WERI-Rb-1 (cell line): ENCODE results near the gene TAF11L13.
A peak's percentile ranks its signal among the peaks of the same experiment; 100 is the strongest.
"Not testable (repeated sequence)": the region's sequence is repeated elsewhere in the genome, so short reads cannot be mapped to it uniquely, and the experiment has no call there.

Source experiments
- DNase-seq: peaks from one replicate; pipeline ENCODE4 v3.0.0-alpha.2; 2020
- H3K27ac ChIP-seq: fragments of 250-450 bp; sonication (Bioruptor Pico); 2 replicates; pipeline ENCODE4 v1.5.1; 2020; ENCODE audit warnings: mild to moderate bottlenecking, moderate library complexity
- H3K27me3 ChIP-seq: fragments of 250-450 bp; sonication (Bioruptor Pico); 2 replicates; pipeline ENCODE4 v1.5.1; 2021; ENCODE audit warnings: mild to moderate bottlenecking, low read depth, moderate library complexity; ENCODE audit not compliant: insufficient read depth, severe bottlenecking
- H3K36me3 ChIP-seq: fragments of 250-450 bp; sonication (Bioruptor Pico); 2 replicates; pipeline ENCODE4 v1.5.1; 2020; ENCODE audit warnings: mild to moderate bottlenecking, moderate library complexity
- H3K4me3 ChIP-seq: 2 replicates; pipeline ENCODE4 v1.5.1; 2011; ENCODE audit warnings: low read depth, mild to moderate bottlenecking, control low read depth, low read length
- H3K9me3 ChIP-seq: fragments of 250-450 bp; sonication (Bioruptor Pico); 2 replicates; pipeline ENCODE4 v1.5.1; 2021; ENCODE audit warnings: mild to moderate bottlenecking, moderate library complexity; ENCODE audit not compliant: severe bottlenecking
- TF ChIP-seq, protein P1 (sequence below): IDR thresholded peaks from 2 replicates; pipeline ENCODE4 v1.5.1; 2011; ENCODE audit warnings: low read depth, mild to moderate bottlenecking, control low read depth, inconsistent platforms, low read length

The TAF11L13 gene

DNA sequence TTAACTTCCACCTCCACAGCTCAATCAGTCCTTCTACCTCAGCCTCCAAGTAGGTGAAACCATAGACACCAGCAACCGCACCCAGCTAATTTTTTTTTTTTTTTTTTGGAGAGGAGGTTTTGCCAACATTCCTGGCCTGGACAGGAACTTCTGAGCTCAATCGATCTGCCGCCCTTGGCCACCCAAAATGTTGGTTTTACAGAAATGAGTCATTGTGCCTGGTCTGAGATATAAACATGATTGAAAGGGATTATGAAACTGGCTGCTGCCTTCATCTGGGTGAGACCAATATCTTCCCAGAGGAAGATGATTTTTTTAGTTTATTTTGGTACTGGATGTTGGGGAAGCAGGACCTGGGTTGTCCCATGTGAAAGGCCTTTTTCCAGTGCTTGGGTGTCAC, 12.5 kb upstream of the TAF11L13 start:
- Histone ChIP-seq H3K4me3 (no peak overlapping the region), H3K27me3 (no peaks in the 10 kb centered on the region), H3K27ac (no peak overlapping the region), H3K36me3 (no peaks in the 10 kb centered on the region), H3K9me3 (no peaks in the 10 kb centered on the region)
- TF ChIP-seq, protein P1, sequence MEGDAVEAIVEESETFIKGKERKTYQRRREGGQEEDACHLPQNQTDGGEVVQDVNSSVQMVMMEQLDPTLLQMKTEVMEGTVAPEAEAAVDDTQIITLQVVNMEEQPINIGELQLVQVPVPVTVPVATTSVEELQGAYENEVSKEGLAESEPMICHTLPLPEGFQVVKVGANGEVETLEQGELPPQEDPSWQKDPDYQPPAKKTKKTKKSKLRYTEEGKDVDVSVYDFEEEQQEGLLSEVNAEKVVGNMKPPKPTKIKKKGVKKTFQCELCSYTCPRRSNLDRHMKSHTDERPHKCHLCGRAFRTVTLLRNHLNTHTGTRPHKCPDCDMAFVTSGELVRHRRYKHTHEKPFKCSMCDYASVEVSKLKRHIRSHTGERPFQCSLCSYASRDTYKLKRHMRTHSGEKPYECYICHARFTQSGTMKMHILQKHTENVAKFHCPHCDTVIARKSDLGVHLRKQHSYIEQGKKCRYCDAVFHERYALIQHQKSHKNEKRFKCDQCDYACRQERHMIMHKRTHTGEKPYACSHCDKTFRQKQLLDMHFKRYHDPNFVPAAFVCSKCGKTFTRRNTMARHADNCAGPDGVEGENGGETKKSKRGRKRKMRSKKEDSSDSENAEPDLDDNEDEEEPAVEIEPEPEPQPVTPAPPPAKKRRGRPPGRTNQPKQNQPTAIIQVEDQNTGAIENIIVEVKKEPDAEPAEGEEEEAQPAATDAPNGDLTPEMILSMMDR = no peak
- no peak for DNase-seq

DNA sequence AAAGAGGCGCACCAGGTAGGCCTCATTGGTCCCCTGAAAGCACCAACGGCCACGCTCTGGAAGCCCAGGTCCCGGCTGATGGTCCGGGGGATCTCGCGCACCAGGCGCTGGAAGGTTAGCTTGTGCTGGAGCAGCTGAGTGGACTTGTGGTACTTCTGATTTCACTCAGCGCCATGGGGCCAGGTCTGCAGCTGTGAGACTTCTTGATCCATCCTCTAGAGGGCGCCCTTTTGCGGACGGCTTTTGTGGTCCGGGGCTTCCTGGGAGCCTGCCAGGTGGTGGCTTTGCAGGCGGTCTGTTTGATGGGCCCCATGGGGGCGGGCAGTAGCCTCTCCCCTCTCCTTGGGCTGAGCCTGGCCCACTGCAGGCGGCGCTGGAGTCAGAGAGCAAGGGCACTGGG, 11.3 kb upstream of the TAF11L13 start:
- Histone ChIP-seq H3K27ac (no peak overlapping the region), H3K4me3 (no peak overlapping the region), H3K9me3 (no peaks in the 10 kb centered on the region), H3K36me3 (no peaks in the 10 kb centered on the region), H3K27me3 (no peaks in the 10 kb centered on the region)
- TF ChIP-seq, protein P1 = peak; percentile 59
- no peak for DNase-seq

DNA sequence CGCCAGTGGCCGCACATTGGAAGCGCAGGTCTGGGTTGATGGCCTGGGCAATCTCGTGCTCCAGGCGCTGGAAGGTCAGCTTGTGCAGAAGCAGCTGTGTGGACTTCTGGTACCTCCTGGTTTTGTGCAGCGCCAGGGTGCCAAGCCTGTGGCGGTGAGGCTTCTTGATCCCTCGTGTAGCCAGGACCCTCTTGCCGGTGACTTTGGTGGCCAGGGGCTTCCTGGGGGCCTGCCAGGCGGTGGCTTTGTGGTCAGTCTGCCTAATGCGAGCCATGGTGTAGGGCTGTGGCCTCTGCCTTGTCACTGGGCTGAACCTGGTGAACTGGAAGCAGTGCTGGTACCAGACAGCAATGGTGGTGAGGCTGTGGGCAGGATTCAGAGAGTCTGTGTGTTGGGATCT, 6.2 kb upstream of the TAF11L13 start:
- no peak overlapping the region for H3K4me3 ChIP-seq
- TF ChIP-seq, protein P1 = no peak
- no peak for DNase-seq

DNA sequence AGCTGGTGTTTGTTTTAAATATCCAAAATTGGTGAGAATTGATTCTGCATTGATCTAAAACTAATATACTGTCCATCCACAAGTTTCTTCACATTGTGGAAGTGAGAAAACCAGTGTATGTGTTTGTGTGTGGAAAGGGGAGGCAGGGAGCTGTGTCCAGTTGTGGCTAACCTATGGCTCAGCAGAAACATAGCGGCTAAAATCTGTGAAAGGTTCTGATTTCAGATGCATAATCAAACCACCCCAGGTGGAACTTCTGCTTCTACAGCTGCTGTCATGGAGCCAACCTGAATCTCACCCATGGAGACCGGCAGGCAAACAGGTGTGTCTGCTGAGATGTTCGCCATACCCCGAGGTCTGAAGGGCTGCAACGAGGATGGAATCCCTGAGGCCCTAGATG, 2.3 kb downstream of the TAF11L13 start, which contains the start of gene TAF11L14:
Gene TAF11L14, plus strand, starts transcription at position 301 of the 400 bp plus-strand sequence.
- no peak within 1 kb of the TSS for H3K27ac ChIP-seq
- no peaks in the 10 kb centered on the region for H3K9me3 ChIP-seq
- H3K4me3 ChIP-seq = no peak within 1 kb of the TSS
- TF ChIP-seq, protein P1 = no peak
- no peak for DNase-seq
- no peaks in the 10 kb centered on the region for H3K36me3 ChIP-seq
- H3K27me3 ChIP-seq = no peaks in the 10 kb centered on the region

More for the DNA sequence above, 6.2 kb upstream of the TAF11L13 start:
- H3K9me3 ChIP-seq = no peaks in the 10 kb centered on the region
- no peaks in the 10 kb centered on the region for H3K27me3 ChIP-seq
- H3K27ac ChIP-seq = no peak overlapping the region
- no peaks in the 10 kb centered on the region for H3K36me3 ChIP-seq

DNA sequence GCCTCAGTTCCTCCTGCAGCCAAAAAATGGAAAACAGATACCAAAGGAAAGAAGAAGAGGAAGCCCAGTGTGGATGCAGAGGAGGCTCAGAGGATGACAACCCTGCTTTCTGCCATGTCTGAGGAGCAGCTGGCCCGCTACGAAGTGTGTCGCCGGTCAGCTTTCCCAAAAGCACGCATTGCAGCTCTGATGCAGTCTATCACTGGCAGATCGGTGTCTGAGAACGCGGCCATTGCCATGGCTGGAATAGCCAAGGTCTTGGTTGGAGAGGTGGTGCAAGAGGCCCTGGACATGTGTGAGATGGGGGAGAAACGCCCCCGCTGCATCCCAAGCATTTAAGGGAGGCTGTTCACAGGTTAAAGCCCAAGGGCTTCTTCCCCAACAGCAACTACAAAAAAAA, 17.3 kb downstream of the TAF11L13 start:
- DNase-seq, H3K9me3 ChIP-seq, H3K4me3 ChIP-seq, H3K27ac ChIP-seq, H3K27me3 ChIP-seq, H3K36me3 ChIP-seq: not testable (repeated sequence)

DNA sequence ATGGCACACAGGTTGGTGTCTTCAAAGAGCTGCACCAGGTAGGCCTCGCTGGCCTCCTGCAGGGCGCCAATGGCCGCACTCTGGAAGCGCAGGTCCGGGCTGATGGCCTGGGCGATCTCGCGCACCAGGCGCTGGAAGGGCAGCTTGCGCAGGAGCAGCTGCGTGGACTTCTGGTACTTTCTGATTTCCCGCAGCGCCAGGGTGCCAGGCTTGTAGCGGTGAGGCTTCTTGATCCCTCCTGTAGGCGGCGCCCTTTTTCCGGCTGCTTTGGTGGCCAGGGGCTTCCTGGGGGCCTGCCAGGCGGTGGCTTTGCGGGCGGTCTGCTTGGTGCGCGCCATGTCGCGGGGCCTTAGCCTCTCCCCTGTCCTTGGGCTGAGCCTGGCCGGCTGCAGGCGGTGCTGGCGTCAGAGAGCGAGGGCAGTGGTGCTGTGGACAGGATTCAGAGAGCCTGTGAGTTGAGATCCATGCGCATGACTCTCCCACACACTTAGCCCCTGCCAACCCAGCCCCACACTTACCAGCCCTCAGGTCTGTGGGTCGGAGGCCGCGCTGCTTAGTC, 23.4 kb downstream of the TAF11L13 start:
- DNase-seq, H3K27me3 ChIP-seq, H3K36me3 ChIP-seq, H3K27ac ChIP-seq, H3K4me3 ChIP-seq, H3K9me3 ChIP-seq: not testable (repeated sequence)

DNA sequence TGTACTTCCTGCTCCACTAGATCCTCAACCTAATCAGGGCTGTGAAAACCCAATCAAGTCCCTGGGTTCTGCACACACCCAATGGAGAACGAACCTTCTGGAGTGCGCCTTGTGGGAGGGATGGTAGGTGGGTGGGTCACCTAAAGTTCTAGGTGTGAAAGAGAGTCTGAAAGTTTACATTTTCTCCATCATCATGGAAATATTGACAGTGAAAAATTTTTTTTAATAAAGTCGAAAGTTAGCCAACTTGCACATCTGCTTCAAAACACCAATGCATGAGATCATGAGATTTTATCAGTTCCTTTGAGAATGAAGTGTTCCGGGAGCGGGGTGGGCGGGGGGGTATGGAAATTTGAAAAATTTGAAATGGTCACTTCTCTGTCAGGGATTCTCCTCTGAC, 24.0 kb downstream of the TAF11L13 start:
- no peaks in the 10 kb centered on the region for H3K9me3 ChIP-seq
- no peaks in the 10 kb centered on the region for H3K36me3 ChIP-seq
- H3K27ac ChIP-seq = no peak overlapping the region
- no peak for DNase-seq
- H3K4me3 ChIP-seq = no peak overlapping the region
- TF ChIP-seq, protein P1 = no peak
- no peaks in the 10 kb centered on the region for H3K27me3 ChIP-seq
